Transverse colon (tissue), 4 donors: ENCODE data around the gene TRIM65. TPM values are rescaled to one million over a fixed set of nuclear protein-coding genes. Genes with fewer than 3 reads are reported as not detected.

Source experiments
- DNase-seq: peaks from one replicate; pipeline ENCODE4 v3.0.0-alpha.2; 2019
- H3K27ac ChIP-seq, 4 donors: fragments of 200-600 bp; sonication (generic); 2 replicates each; pipeline ENCODE4 v1.5.1; 2016 to 2018; ENCODE audit warnings: inconsistent platforms in 4 of 4
- H3K27me3 ChIP-seq: fragments of 200-600 bp; sonication (generic); 2 replicates; pipeline ENCODE4 v1.5.1; 2017; ENCODE audit warnings: inconsistent platforms
- H3K36me3 ChIP-seq, 4 donors: fragments of 200-600 bp; sonication (generic); 2 replicates each; pipeline ENCODE4 v1.5.1; 2017 to 2019; ENCODE audit warnings: inconsistent platforms in 4 of 4
- H3K4me1 ChIP-seq, 4 donors: fragments of 200-600 bp; sonication (generic); 2 replicates each; pipeline ENCODE4 v1.5.1; 2017 to 2020; ENCODE audit warnings: inconsistent platforms in 4 of 4
- H3K4me3 ChIP-seq, 4 donors: fragments of 200-600 bp; sonication (generic); 1 replicate in 1 of 4; 2 replicates in 3 of 4; pipeline versions ENCODE4 v1.5.1 to v1.6.1; 2017 to 2019; ENCODE audit warnings: inconsistent platforms in 4 of 4
- H3K9me3 ChIP-seq, 2 donors: fragments of 200-600 bp; sonication (generic); 2 replicates each; pipeline ENCODE4 v1.5.1; 2017 to 2019; ENCODE audit warnings: inconsistent platforms in 2 of 2
- EP300 ChIP-seq: sonication (generic); formaldehyde crosslinking; IDR thresholded peaks from one replicate; pipeline ENCODE4 v1.6.1; 2017; ENCODE audit warnings: antibody characterized with exemption, low read depth
- POLR2A ChIP-seq: fragments of 450-650 bp; IDR thresholded peaks from one replicate; pipeline ENCODE4 v1.6.1; 2016; ENCODE audit warnings: antibody characterized with exemption, mild to moderate bottlenecking, moderate library complexity
- POLR2AphosphoS5 ChIP-seq, 3 donors: sonication (generic); formaldehyde crosslinking; IDR thresholded peaks; one replicate each; pipeline ENCODE4 v1.6.1; 2016; ENCODE audit warnings: antibody characterized with exemption in 3 of 3
- WGBS, 2 donors: methylation state at CpG; one replicate each; pipeline ENCODE4 v1.1.5; 2018; ENCODE audit warnings: low coverage in 1 of 2; 5-methylcytosine and 5-hydroxymethylcytosine counted together
- in situ Hi-C, 4 donors: fragments of 200-750 bp; cut with MboI; loops; one replicate each; pipeline versions ENCODE4 v1.15.0 to v1.15.1; 2017; ENCODE audit warnings: low sequenced_read_pairs in 3 of 4, low pct_ligation_motif_present in 1 of 4, low pct_unique_long_range_greater_than_20kb in 1 of 4
- intact Hi-C: fragments of 100-400 bp; cut with DNase I; formaldehyde crosslinking; loops from one replicate; pipeline ENCODE4 v1.15.1; 2023; ENCODE audit warnings: low total_unique reads
- total RNA-seq, 4 donors: library from RNA; depleted of rRNA; stranded (reverse); fragments of >200 nt; gene quantifications; one replicate each; pipeline ENCODE4 v1.1.0, GENCODE V29; 2016
- TF ChIP-seq, protein P1 (sequence below), 5 experiments: fragments of 200-600 bp in 3 of 5; fragments of 450-650 bp in 2 of 5; sonication (generic) in 3 of 5; IDR thresholded peaks; 1 replicate in 2 of 5; 2 replicates in 3 of 5; pipeline ENCODE4 v1.5.1; 2016 to 2017; ENCODE audit warnings: antibody characterized with exemption in 5 of 5, inconsistent platforms in 3 of 5, mild to moderate bottlenecking in 2 of 5, moderate library complexity in 1 of 5

TRIM65 gene
- total RNA-seq, 4 donors from 2014 or later: 16.8 to 21.7 (median 20.5) TPM

DNA sequence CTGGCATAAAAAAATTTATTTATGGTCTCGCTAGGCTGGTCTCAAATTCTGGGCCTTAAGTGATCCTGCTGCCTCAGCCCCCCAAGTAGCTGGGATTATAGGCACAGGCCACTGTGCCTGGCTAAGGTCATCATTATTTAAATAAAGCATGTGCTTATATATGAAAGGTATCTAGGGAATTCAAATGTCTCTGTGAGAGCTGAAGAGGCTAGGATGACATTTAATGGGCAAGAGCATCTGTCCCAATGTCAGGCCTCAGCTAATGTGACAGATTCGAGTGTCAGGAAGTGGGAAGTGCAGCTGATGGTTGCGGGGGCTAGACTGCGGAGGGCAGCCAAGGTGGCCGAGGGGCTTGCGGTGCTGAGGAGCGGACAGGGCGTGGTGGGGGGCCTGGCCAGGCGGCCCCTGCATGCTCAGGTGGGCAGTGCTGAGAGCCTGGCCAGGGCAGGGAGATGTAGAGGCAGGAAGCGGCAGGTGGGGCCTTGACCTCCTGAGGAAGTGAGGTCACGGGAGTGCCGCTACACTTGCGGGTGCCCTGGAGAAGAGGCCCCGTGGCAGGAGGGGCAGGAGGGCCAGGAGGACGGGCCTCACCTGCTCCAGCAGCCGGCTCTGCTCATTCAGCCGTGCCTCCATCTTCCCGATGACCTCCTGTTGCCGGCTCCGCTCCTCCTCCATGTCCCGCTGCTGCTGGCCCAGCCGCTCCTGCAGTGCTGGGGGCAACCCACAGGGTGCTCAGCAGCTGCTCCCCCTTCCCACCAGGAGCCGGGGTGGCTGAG lies 20.6 kb upstream of the TRIM65 start:
- WGBS, 2 donors: 86 to 100% methylated on average over 3 to 23 of the region's 23 CpGs
- no peak overlapping the region for H3K27ac ChIP-seq
- intact Hi-C loops (no loop called here), in situ Hi-C loops (loop anchor here in 2 of 4 donors (10.0 to 25.0 kb wide), 3 partner anchors 67 to 270 kb away; partner anchors contain the start of gene CDK3 (in 1 of the 2))
- H3K27me3 ChIP-seq: no peaks in the 10 kb centered on the region
- TF ChIP-seq POLR2AphosphoS5 (IDR thresholded peaks at IDR 0.05): no peak
- TF ChIP-seq, protein P1, sequence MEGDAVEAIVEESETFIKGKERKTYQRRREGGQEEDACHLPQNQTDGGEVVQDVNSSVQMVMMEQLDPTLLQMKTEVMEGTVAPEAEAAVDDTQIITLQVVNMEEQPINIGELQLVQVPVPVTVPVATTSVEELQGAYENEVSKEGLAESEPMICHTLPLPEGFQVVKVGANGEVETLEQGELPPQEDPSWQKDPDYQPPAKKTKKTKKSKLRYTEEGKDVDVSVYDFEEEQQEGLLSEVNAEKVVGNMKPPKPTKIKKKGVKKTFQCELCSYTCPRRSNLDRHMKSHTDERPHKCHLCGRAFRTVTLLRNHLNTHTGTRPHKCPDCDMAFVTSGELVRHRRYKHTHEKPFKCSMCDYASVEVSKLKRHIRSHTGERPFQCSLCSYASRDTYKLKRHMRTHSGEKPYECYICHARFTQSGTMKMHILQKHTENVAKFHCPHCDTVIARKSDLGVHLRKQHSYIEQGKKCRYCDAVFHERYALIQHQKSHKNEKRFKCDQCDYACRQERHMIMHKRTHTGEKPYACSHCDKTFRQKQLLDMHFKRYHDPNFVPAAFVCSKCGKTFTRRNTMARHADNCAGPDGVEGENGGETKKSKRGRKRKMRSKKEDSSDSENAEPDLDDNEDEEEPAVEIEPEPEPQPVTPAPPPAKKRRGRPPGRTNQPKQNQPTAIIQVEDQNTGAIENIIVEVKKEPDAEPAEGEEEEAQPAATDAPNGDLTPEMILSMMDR (IDR thresholded peaks at IDR 0.05): no peak
- TF ChIP-seq EP300: no peak
- no peak for TF ChIP-seq POLR2A
- no peaks in the 10 kb centered on the region for H3K36me3 ChIP-seq
- DNase-seq: no peak
- no peaks in the 10 kb centered on the region for H3K4me1 ChIP-seq
- H3K9me3 ChIP-seq: no peaks in the 10 kb centered on the region
- no peak overlapping the region for H3K4me3 ChIP-seq

DNA sequence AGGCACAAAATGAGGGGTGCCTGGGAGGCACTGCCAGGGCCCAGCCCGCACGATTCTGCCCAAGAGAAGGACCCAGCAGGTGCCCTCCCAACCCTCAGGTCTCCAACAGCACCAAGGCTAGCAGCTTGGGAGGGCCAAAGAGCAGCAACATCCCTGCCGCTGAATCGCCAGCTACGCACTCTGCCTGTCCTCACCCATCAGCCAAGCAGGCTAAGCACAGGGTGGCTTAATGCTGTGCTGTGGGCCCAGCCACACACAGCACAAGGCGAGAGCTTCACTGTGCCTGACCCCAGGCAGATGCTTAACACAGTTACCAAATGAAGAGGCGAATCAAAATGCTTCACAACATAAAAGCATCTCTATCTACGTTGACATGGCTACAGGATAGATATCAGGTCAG lies 18.5 kb upstream of the TRIM65 start:
- TF ChIP-seq, protein P1 (IDR thresholded peaks at IDR 0.05): no peak
- TF ChIP-seq POLR2A (no peak), EP300 (no peak), POLR2AphosphoS5 (IDR thresholded peaks at IDR 0.05) (no peak)
- H3K9me3 ChIP-seq: no peaks in the 10 kb centered on the region
- intact Hi-C loops: no loop called here
- H3K4me3 ChIP-seq: no peak overlapping the region
- WGBS, 2 donors: 94% methylated on average over 7 of the region's 8 CpGs; no CpG with 5 or more reads in 1 of the 2 donors
- H3K27me3 ChIP-seq: no peaks in the 10 kb centered on the region
- in situ Hi-C loops: loop anchor here in 2 of 4 donors (10.0 to 25.0 kb wide), 3 partner anchors 70 to 272 kb away; partner anchors contain the start of gene CDK3 (in 1 of the 2)
- no peaks in the 10 kb centered on the region for H3K36me3 ChIP-seq
- no peak overlapping the region for H3K27ac ChIP-seq
- H3K4me1 ChIP-seq: no peaks in the 10 kb centered on the region
- DNase-seq: no peak

DNA sequence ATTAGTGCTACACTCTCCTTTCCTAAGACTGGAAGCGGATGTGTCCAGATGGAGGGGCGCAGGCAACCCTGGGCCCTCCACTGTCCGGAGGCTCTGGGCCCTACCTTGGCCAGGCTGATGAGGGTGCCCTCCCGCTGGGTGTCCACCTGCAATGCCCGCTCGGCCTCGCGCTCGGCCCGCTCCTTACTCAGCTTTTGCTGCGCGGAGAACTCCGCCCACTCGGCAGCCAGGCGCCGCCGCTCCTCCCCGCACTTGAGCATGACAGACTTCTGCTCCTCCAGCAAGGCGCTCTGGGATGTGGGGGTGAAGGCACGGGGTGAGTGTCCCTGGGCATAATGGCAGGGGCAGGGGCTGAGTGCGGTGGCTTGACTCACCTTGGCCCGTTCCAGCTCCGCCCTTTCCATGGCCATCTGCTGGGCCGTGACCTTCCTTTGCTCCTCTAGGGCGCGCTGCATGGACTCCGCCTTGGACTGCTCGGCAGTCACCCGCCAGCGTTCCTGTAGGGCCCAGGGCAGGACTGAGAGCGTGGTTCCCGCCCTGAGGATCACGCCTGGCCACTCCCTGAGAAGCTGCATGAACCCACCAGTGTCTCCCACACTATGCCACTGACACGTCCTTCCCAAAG lies 18.0 kb upstream of the TRIM65 start:
- 87 to 94% methylated on average over 3 to 30 of the region's 34 CpGs for WGBS, 2 donors
- Histone ChIP-seq H3K36me3 (no peaks in the 10 kb centered on the region), H3K4me1 (no peaks in the 10 kb centered on the region), H3K27ac (no peak overlapping the region), H3K9me3 (no peaks in the 10 kb centered on the region), H3K27me3 (no peaks in the 10 kb centered on the region), H3K4me3 (no peak overlapping the region)
- TF ChIP-seq, protein P1 (IDR thresholded peaks at IDR 0.05): no peak
- TF ChIP-seq EP300: no peak
- in situ Hi-C loops (loop anchor here in 2 of 4 donors (10.0 to 25.0 kb wide), 3 partner anchors 70 to 273 kb away; partner anchors contain the start of gene CDK3 (in 1 of the 2)), intact Hi-C loops (no loop called here)
- no peak for DNase-seq

DNA sequence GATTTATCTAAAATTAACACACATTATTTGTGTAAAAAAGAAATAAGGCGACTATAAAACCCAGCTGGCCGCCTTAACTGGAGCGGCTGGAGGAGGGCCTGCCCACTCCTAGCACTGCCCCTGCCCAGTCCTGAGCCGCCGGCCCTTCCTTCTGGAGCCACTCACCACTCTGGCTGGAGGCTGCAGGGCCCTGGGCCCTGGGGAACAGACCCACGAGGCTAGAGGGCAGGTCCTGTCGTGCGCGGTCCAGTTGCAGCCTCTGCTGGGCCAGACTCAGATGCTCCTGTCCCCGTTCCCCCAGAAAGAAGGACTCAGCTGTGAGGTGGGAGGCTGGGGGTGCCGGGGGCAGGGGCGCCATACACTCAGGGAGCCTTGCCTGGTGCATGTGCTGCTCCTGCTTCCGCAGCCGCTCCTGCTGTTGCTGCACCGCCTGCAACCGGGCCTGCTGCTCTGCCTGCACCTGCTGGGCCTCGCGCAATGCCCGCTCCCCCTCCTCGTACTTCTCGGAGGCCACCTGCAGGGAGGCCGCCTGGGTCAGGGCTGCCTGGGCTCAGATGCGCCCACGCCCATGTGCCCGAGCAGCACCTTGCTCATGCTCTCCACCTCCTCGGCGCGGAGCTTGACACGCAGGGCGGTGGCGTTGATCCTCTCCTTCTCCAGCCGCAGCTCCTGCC lies 16.9 kb upstream of the TRIM65 start:
- Histone ChIP-seq H3K9me3 (no peaks in the 10 kb centered on the region), H3K4me1 (no peaks in the 10 kb centered on the region), H3K27ac (no peak overlapping the region), H3K4me3 (no peak overlapping the region), H3K27me3 (no peaks in the 10 kb centered on the region), H3K36me3 (no peaks in the 10 kb centered on the region)
- DNase-seq: no peak
- TF ChIP-seq, protein P1 (IDR thresholded peaks at IDR 0.05): no peak
- TF ChIP-seq POLR2AphosphoS5 (IDR thresholded peaks at IDR 0.05): no peak
- no peak for TF ChIP-seq EP300
- no peak for TF ChIP-seq POLR2A
- in situ Hi-C loops (loop anchor here in 2 of 4 donors (10.0 to 25.0 kb wide), 3 partner anchors 71 to 274 kb away; partner anchors contain the start of gene CDK3 (in 1 of the 2)), intact Hi-C loops (no loop called here)
- 93% methylated on average over 5 to 24 of the region's 32 CpGs for WGBS, 2 donors
